A549 (cell line): ENCODE measurements around the gene HERC4. TPM values are rescaled to one million over a fixed set of nuclear protein-coding genes. Genes with fewer than 3 reads are reported as not detected.

Experiments
- ATAC-seq, 2 experiments: fragments of 200-7000 bp in 1 of 2; fragments of >200 bp in 1 of 2; cut with Nextera tagmentation in 1 of 2; cut with Tn5 transposase in 1 of 2; 3 replicates each; pipeline versions ENCODE4 v1.8.0 to v1.9.1; 2018 to 2020; ENCODE audit warnings: mild to moderate bottlenecking in 1 of 2, moderate library complexity in 1 of 2
- CTCF ChIA-PET: fragments of 300-600 bp; sonication (Branson Sonifier 250); formaldehyde crosslinking; extraction: SDS; loops from one replicate; lab custom pipeline; 2021; ENCODE audit warnings: antibody characterized with exemption, inconsistent platforms; lab: Yijun Ruan, JAX
- POLR2A ChIA-PET: fragments of 350-600 bp; formaldehyde crosslinking; extraction: SDS; loops from one replicate; lab custom pipeline; 2021; ENCODE audit warnings: antibody characterized with exemption, inconsistent platforms; lab: Yijun Ruan, JAX
- DNase-seq, 2 experiments: peaks; one replicate each; pipeline versions ENCODE4 v3.0.0 to v3.0.0-alpha.2; 2011 to 2016; ENCODE audit warnings: low read depth in 1 of 2, low spot score in 1 of 2
- FAIRE-seq: peaks from 2 replicates; lab custom pipeline; 2011; peaks lifted over from hg19 to GRCh38; lab: Jason Lieb, UNC
- H3K27ac ChIP-seq, 2 experiments: fragments of >200 bp; sonication (Bioruptor Twin); formaldehyde crosslinking; 3 replicates each; pipeline ENCODE4 v1.5.1; 2016 to 2017
- H3K4me1 ChIP-seq: fragments of >200 bp; sonication (Bioruptor Twin); formaldehyde crosslinking; 3 replicates; pipeline ENCODE4 v1.6.1; 2016
- H3K4me2 ChIP-seq: fragments of >200 bp; sonication (Bioruptor Twin); formaldehyde crosslinking; 3 replicates; pipeline ENCODE4 v1.6.1; 2016
- H3K4me3 ChIP-seq: fragments of >200 bp; sonication (Bioruptor Twin); formaldehyde crosslinking; 3 replicates; pipeline ENCODE4 v1.5.1; 2016
- H3K9me3 ChIP-seq: fragments of >200 bp; sonication (Bioruptor Twin); formaldehyde crosslinking; 3 replicates; pipeline ENCODE4 v1.6.1; 2016
- BHLHE40 ChIP-seq: IDR thresholded peaks from 2 replicates; pipeline ENCODE4 v1.6.1; 2012; ENCODE audit warnings: low read depth, low read length, inconsistent platforms
- CBX2 ChIP-seq: fragments of 200-600 bp; sonication (generic); IDR thresholded peaks from 2 replicates; pipeline ENCODE4 v1.6.1; 2016; ENCODE audit warnings: low read depth, mild to moderate bottlenecking, borderline replicate concordance
- CBX8 ChIP-seq: fragments of 200-600 bp; sonication (generic); IDR thresholded peaks from 2 replicates; pipeline ENCODE4 v1.6.1; 2016
- CEBPB ChIP-seq, 2 experiments: fragments of >200 bp in 1 of 2; sonication (Bioruptor Twin) in 1 of 2; formaldehyde crosslinking in 1 of 2; IDR thresholded peaks; 2 replicates each; pipeline ENCODE4 v1.6.1; 2012 to 2016
- CHD2 ChIP-seq: fragments of 150-350 bp; IDR thresholded peaks from 2 replicates; pipeline ENCODE4 v1.6.1; 2014; ENCODE audit warnings: low read length; ENCODE audit not compliant: partially characterized antibody
- EHMT2 ChIP-seq: fragments of 200-600 bp; sonication (generic); IDR thresholded peaks from 2 replicates; pipeline ENCODE4 v1.6.1; 2016; ENCODE audit warnings: antibody characterized with exemption, low read depth, mild to moderate bottlenecking, moderate library complexity
- ESRRA ChIP-seq: fragments of 150-350 bp; IDR thresholded peaks from 2 replicates; pipeline ENCODE4 v1.6.1; 2014; ENCODE audit warnings: mild to moderate bottlenecking, low read length, borderline replicate concordance
- FOSB ChIP-seq: fragments of 250-450 bp; sonication (Bioruptor Pico); IDR thresholded peaks from 2 replicates; pipeline ENCODE4 v1.5.0; 2020; ENCODE audit warnings: mild to moderate bottlenecking, moderate library complexity
- GATA3 ChIP-seq: IDR thresholded peaks from 2 replicates; pipeline ENCODE4 v1.6.1; 2012; ENCODE audit warnings: borderline replicate concordance
- HOXB13 ChIP-seq: fragments of 250-450 bp; sonication (Bioruptor Pico); IDR thresholded peaks from 2 replicates; pipeline ENCODE4 v1.5.0; 2020; ENCODE audit warnings: low read depth, mild to moderate bottlenecking, moderate library complexity
- JUNB ChIP-seq: fragments of >200 bp; sonication (Bioruptor Twin); formaldehyde crosslinking; IDR thresholded peaks from 2 replicates; pipeline ENCODE4 v1.6.1; 2016
- KDM5A ChIP-seq: fragments of 200-600 bp; sonication (generic); IDR thresholded peaks from 2 replicates; pipeline ENCODE4 v1.6.1; 2016; ENCODE audit warnings: antibody characterized with exemption, mild to moderate bottlenecking
- MAFK ChIP-seq: fragments of 450-650 bp; IDR thresholded peaks from 2 replicates; pipeline ENCODE4 v1.6.1; 2014; ENCODE audit not compliant: partially characterized antibody
- MAZ ChIP-seq: fragments of 150-350 bp; IDR thresholded peaks from 2 replicates; pipeline ENCODE4 v1.6.1; 2014; ENCODE audit warnings: antibody characterized with exemption, low read depth, low read length, borderline replicate concordance
- NPAS2 ChIP-seq: fragments of 250-450 bp; sonication (Bioruptor Pico); IDR thresholded peaks from 2 replicates; pipeline ENCODE4 v1.8.0; 2022; ENCODE audit warnings: mild to moderate bottlenecking, moderate library complexity, borderline replicate concordance
- POLR2AphosphoS2 ChIP-seq: conservative IDR thresholded peaks from 2 replicates; pipeline ENCODE4 v1.6.1; 2012; ENCODE audit warnings: low read length, improper control_type of control experiment, inconsistent platforms
- RCOR1 ChIP-seq: fragments of 150-350 bp; IDR thresholded peaks from 2 replicates; pipeline ENCODE4 v1.6.1; 2014; ENCODE audit warnings: antibody characterized with exemption, low read length, low read depth
- RNF2 ChIP-seq: fragments of 200-600 bp; sonication (generic); IDR thresholded peaks from 2 replicates; pipeline ENCODE4 v1.6.1; 2016; ENCODE audit warnings: low read depth, mild to moderate bottlenecking, antibody characterized with exemption, moderate library complexity, borderline replicate concordance
- SMC3 ChIP-seq: fragments of >200 bp; sonication (Bioruptor Twin); formaldehyde crosslinking; IDR thresholded peaks from 3 replicates; pipeline ENCODE4 v1.6.1; 2018; ENCODE audit warnings: inconsistent platforms
- ZC3H11A ChIP-seq: fragments of 450-650 bp; IDR thresholded peaks from 2 replicates; pipeline ENCODE4 v1.6.1; 2014; ENCODE audit warnings: antibody characterized with exemption, mild to moderate bottlenecking
- ZFP36 ChIP-seq: fragments of 450-650 bp; IDR thresholded peaks from 2 replicates; pipeline ENCODE4 v1.6.1; 2014; ENCODE audit warnings: borderline replicate concordance; ENCODE audit not compliant: partially characterized antibody
- ZNF302 ChIP-seq: fragments of 250-450 bp; sonication (Bioruptor Pico); IDR thresholded peaks from 2 replicates; pipeline ENCODE4 v1.9.0; 2021; ENCODE audit warnings: inconsistent platforms, mild to moderate bottlenecking, moderate library complexity
- WGBS: methylation state at CpG from one replicate; pipeline ENCODE4 v1.1.6; 2017; ENCODE audit errors: missing lambda C conversion rate; 5-methylcytosine and 5-hydroxymethylcytosine counted together
- polyA plus RNA-seq, 4 experiments: library from polyadenylated mRNA; depleted of rRNA in 3 of 4; stranded (reverse); fragments of >200 nt; fragmentation: RNase III in 1 of 4; extraction: RNeasy Plus Mini Kit Qiagen cat#74134 plus additional on column Dnase treatment in 1 of 4; gene quantifications; 2 replicates in 3 of 4; 3 replicates in 1 of 4; pipeline ENCODE4 v1.2.3, GENCODE V29; 2011 to 2017
- TF ChIP-seq, protein P1 (sequence below): fragments of >200 bp; sonication (Bioruptor Twin); formaldehyde crosslinking; IDR thresholded peaks from 3 replicates; pipeline ENCODE4 v1.6.1; 2016
- TF ChIP-seq, protein P2 (sequence below): fragments of 200-600 bp; sonication (generic); IDR thresholded peaks from 2 replicates; pipeline ENCODE4 v1.6.1; 2016; ENCODE audit warnings: antibody characterized with exemption, mild to moderate bottlenecking, moderate library complexity
- TF ChIP-seq, protein P3 (sequence below): fragments of 250-450 bp; sonication (Bioruptor Pico); IDR thresholded peaks from 2 replicates; pipeline ENCODE4 v1.5.0; 2020; ENCODE audit warnings: low read depth, mild to moderate bottlenecking, moderate library complexity
- TF ChIP-seq, protein P4 (sequence below): IDR thresholded peaks from 2 replicates; pipeline ENCODE4 v1.6.1; 2012

Gene HERC4
- polyA plus RNA-seq, 2 of the 4 experiments (the other 2 are of a cell fraction) = 43.2 to 51.3 TPM

DNA sequence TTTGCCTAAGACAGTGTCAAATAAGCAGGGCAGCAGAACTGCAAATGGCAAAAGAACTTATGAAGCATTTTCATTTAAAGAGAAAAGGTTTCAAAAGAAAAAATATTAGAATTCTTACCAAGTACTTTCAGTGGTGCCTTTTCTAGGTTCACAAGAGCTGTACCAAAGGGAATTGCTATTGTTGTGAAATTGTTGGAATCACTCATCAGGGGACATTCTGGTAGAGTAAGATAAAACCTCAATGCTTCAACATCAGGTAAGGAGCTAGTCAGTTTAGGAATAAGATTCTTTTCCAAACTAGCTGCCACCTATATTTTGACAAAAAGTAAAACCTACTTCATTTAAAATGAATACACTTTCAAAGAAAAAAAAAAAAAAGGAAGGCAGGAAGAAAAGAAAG is 85.0 kb downstream of the HERC4 start:
- Histone ChIP-seq H3K4me2 (no peak overlapping the region), H3K4me1 (no peaks in the 10 kb centered on the region), H3K9me3 (no peaks in the 10 kb centered on the region), H3K27ac (no peak overlapping the region), H3K4me3 (no peak overlapping the region)
- TF ChIP-seq, protein P1, sequence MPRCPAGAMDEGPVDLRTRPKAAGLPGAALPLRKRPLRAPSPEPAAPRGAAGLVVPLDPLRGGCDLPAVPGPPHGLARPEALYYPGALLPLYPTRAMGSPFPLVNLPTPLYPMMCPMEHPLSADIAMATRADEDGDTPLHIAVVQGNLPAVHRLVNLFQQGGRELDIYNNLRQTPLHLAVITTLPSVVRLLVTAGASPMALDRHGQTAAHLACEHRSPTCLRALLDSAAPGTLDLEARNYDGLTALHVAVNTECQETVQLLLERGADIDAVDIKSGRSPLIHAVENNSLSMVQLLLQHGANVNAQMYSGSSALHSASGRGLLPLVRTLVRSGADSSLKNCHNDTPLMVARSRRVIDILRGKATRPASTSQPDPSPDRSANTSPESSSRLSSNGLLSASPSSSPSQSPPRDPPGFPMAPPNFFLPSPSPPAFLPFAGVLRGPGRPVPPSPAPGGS = no peak
- TF ChIP-seq EHMT2 = no peak
- no peak for TF ChIP-seq NPAS2 (CRISPR knock-in tag)
- no peak for TF ChIP-seq RCOR1
- TF ChIP-seq RNF2 = no peak
- no peak for TF ChIP-seq ZC3H11A
- TF ChIP-seq MAZ = no peak
- no peak for TF ChIP-seq ZNF302 (CRISPR knock-in tag)
- TF ChIP-seq, protein P2, sequence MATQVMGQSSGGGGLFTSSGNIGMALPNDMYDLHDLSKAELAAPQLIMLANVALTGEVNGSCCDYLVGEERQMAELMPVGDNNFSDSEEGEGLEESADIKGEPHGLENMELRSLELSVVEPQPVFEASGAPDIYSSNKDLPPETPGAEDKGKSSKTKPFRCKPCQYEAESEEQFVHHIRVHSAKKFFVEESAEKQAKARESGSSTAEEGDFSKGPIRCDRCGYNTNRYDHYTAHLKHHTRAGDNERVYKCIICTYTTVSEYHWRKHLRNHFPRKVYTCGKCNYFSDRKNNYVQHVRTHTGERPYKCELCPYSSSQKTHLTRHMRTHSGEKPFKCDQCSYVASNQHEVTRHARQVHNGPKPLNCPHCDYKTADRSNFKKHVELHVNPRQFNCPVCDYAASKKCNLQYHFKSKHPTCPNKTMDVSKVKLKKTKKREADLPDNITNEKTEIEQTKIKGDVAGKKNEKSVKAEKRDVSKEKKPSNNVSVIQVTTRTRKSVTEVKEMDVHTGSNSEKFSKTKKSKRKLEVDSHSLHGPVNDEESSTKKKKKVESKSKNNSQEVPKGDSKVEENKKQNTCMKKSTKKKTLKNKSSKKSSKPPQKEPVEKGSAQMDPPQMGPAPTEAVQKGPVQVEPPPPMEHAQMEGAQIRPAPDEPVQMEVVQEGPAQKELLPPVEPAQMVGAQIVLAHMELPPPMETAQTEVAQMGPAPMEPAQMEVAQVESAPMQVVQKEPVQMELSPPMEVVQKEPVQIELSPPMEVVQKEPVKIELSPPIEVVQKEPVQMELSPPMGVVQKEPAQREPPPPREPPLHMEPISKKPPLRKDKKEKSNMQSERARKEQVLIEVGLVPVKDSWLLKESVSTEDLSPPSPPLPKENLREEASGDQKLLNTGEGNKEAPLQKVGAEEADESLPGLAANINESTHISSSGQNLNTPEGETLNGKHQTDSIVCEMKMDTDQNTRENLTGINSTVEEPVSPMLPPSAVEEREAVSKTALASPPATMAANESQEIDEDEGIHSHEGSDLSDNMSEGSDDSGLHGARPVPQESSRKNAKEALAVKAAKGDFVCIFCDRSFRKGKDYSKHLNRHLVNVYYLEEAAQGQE = no peak
- no peak for TF ChIP-seq SMC3
- TF ChIP-seq ESRRA = no peak
- TF ChIP-seq POLR2AphosphoS2 = no peak
- TF ChIP-seq JUNB = no peak
- TF ChIP-seq CBX8 = no peak
- TF ChIP-seq GATA3 = no peak
- DNase-seq (no peak), ATAC-seq (no peak), FAIRE-seq (no peak)
- POLR2A ChIA-PET = no interaction called here
- CTCF ChIA-PET = interaction anchor here (0.6 kb wide), 1 partner anchor 170 kb away, joined by 3 read pairs; no protein-coding TSS in a partner anchor

DNA sequence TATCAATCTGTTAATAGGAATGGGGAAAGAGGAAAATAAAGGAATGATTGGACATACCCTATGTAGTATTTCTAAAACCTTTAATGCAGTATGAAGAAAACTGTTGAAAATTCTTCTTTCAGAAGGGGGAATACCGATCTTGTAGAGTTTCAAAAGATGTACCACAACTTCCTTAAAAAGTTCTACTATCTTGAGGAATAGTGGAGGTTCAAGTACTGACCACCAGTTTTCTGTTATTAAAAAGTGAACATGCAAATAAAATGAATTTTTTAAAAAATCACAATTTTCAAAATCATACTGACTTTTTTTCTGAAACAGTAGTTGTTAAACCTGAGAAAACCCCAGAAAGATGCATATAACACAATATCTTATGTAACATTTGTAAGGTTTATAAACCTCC is 86.5 kb downstream of the HERC4 start:
- 88% methylated on average over 1 of the region's 1 CpG for WGBS
- Histone ChIP-seq H3K4me2 (no peak overlapping the region), H3K4me3 (no peak overlapping the region), H3K27ac (no peak overlapping the region), H3K4me1 (no peaks in the 10 kb centered on the region), H3K9me3 (no peaks in the 10 kb centered on the region)
- FAIRE-seq (no peak), DNase-seq (no peak), ATAC-seq (no peak)
- ChIA-PET POLR2A (no interaction called here), CTCF (no interaction called here)
- no peak for TF ChIP-seq CEBPB (IDR thresholded peaks at IDR 0.05)
- TF ChIP-seq POLR2AphosphoS2 = no peak
- no peak for TF ChIP-seq NPAS2 (CRISPR knock-in tag)
- TF ChIP-seq MAFK = no peak
- no peak for TF ChIP-seq KDM5A
- TF ChIP-seq ZFP36 = no peak
- TF ChIP-seq, protein P3, sequence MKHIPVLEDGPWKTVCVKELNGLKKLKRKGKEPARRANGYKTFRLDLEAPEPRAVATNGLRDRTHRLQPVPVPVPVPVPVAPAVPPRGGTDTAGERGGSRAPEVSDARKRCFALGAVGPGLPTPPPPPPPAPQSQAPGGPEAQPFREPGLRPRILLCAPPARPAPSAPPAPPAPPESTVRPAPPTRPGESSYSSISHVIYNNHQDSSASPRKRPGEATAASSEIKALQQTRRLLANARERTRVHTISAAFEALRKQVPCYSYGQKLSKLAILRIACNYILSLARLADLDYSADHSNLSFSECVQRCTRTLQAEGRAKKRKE (CRISPR knock-in tag) = no peak
- TF ChIP-seq CBX2 = no peak
- TF ChIP-seq CHD2 = no peak
- TF ChIP-seq, protein P4, sequence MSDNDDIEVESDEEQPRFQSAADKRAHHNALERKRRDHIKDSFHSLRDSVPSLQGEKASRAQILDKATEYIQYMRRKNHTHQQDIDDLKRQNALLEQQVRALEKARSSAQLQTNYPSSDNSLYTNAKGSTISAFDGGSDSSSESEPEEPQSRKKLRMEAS = no peak
- TF ChIP-seq BHLHE40 = no peak
- no peak for TF ChIP-seq HOXB13 (CRISPR knock-in tag)
- no peak for TF ChIP-seq ZNF302 (CRISPR knock-in tag)
- TF ChIP-seq FOSB = no peak
